ENCODE results near the gene LRRC70. TPM values are rescaled to one million over a fixed set of nuclear protein-coding genes. Genes with fewer than 3 reads are reported as not detected.

Gene LRRC70
- total RNA-seq, 2 donors from 2014 or later, result 0.36 to 3.1 TPM

GRCh38 chr5:62587737-62588136 lies 9.1 kb downstream of the LRRC70 start:
- Histone ChIP-seq H3K27ac (no peak overlapping the region), H3K36me3 (no peaks in the 10 kb centered on the region), H3K4me1 (replicated peaks) (no peaks in the 10 kb centered on the region), H3K9me3 (no peaks in the 10 kb centered on the region), H3K27me3 (replicated peaks; ENCODE audit: insufficient read depth) (no peaks in the 10 kb centered on the region), H3K4me3 (no peak overlapping the region)
- TF ChIP-seq CTCF (IDR thresholded peaks at IDR 0.05) (no peak), POLR2AphosphoS5 (IDR thresholded peaks at IDR 0.05) (no peak), POLR2A (IDR thresholded peaks at IDR 0.05) (no peak)
- WGBS, result 94% methylated on average over 3 of the region's 3 CpGs
- intact Hi-C loops (cut with DNase I), result no loop called here
- DNase-seq (ENCODE audit: low spot score), result no peak

GRCh38 chr5:62588668-62589067 lies 10.0 kb downstream of the LRRC70 start:
- no peak for DNase-seq (ENCODE audit: low spot score)
- 100% methylated on average over 4 of the region's 4 CpGs for WGBS

GRCh38 chr5:62589504-62589903 lies 10.9 kb downstream of the LRRC70 start:
- Histone ChIP-seq H3K4me1 (replicated peaks) (no peaks in the 10 kb centered on the region), H3K27me3 (replicated peaks; ENCODE audit: insufficient read depth) (no peaks in the 10 kb centered on the region), H3K9me3 (no peaks in the 10 kb centered on the region), H3K27ac (no peak overlapping the region), H3K4me3 (no peak overlapping the region), H3K36me3 (no peaks in the 10 kb centered on the region)
- DNase-seq (ENCODE audit: low spot score), result no peak
- WGBS, result 100% methylated on average over 2 of the region's 2 CpGs
- intact Hi-C loops (cut with DNase I), result no loop called here
- TF ChIP-seq CTCF (IDR thresholded peaks at IDR 0.05), result no peak
- TF ChIP-seq POLR2A (IDR thresholded peaks at IDR 0.05), result no peak
- TF ChIP-seq POLR2AphosphoS5 (IDR thresholded peaks at IDR 0.05), result no peak

More at GRCh38 chr5:62588668-62589067, 10.0 kb downstream of the LRRC70 start:
- Histone ChIP-seq H3K4me1 (replicated peaks) (no peaks in the 10 kb centered on the region), H3K36me3 (no peaks in the 10 kb centered on the region), H3K27me3 (replicated peaks; ENCODE audit: insufficient read depth) (no peaks in the 10 kb centered on the region), H3K9me3 (no peaks in the 10 kb centered on the region), H3K27ac (no peak overlapping the region), H3K4me3 (no peak overlapping the region)
- intact Hi-C loops (cut with DNase I), result no loop called here
- no peak for TF ChIP-seq POLR2A (IDR thresholded peaks at IDR 0.05)
- TF ChIP-seq CTCF (IDR thresholded peaks at IDR 0.05), result no peak
- no peak for TF ChIP-seq POLR2AphosphoS5 (IDR thresholded peaks at IDR 0.05)

- H3K4me3 ChIP-seq, result no peak overlapping the region
- no peaks in the 10 kb centered on the region for H3K27me3 ChIP-seq (replicated peaks; ENCODE audit: insufficient read depth)
- H3K27ac ChIP-seq, result no peak overlapping the region
- H3K9me3 ChIP-seq, result no peaks in the 10 kb centered on the region
- WGBS, result 94% methylated on average over 2 of the region's 2 CpGs
- intact Hi-C loops (cut with DNase I), result no loop called here
- no peaks in the 10 kb centered on the region for H3K4me1 ChIP-seq (replicated peaks)
- H3K36me3 ChIP-seq, result no peaks in the 10 kb centered on the region
- TF ChIP-seq POLR2A (IDR thresholded peaks at IDR 0.05) (no peak), POLR2AphosphoS5 (IDR thresholded peaks at IDR 0.05) (no peak), CTCF (IDR thresholded peaks at IDR 0.05) (no peak)
- no peak for DNase-seq (ENCODE audit: low spot score)
Measured at GRCh38 chr5:62590387-62590786, 11.8 kb downstream of the LRRC70 start.

GRCh38 chr5:62592558-62592957 lies 13.9 kb downstream of the LRRC70 start:
- H3K4me1 ChIP-seq (replicated peaks), result no peaks in the 10 kb centered on the region
- no peaks in the 10 kb centered on the region for H3K9me3 ChIP-seq
- no peak overlapping the region for H3K4me3 ChIP-seq
- intact Hi-C loops (cut with DNase I), result no loop called here
- no peak overlapping the region for H3K27ac ChIP-seq
- H3K27me3 ChIP-seq (replicated peaks; ENCODE audit: insufficient read depth), result no peaks in the 10 kb centered on the region
- TF ChIP-seq POLR2A (IDR thresholded peaks at IDR 0.05) (no peak), POLR2AphosphoS5 (IDR thresholded peaks at IDR 0.05) (no peak), CTCF (IDR thresholded peaks at IDR 0.05) (no peak)
- WGBS, result 87% methylated on average over 8 of the region's 8 CpGs
- no peak for DNase-seq (ENCODE audit: low spot score)
- no peaks in the 10 kb centered on the region for H3K36me3 ChIP-seq
